HG02678 (cell line): ENCODE measurements around the gene HAUS6.
"Not testable (repeated sequence)": the region's sequence is repeated elsewhere in the genome, so short reads cannot be mapped to it uniquely, and the experiment has no call there.

Source experiments
- ATAC-seq: cut with Tn5 transposase; IDR thresholded peaks from one replicate; pipeline ENCODE4 v1.9.1; 2021; ENCODE audit warnings: mild to moderate bottlenecking, moderate library complexity; ENCODE audit not compliant: unreplicated experiment

The HAUS6 gene

GRCh38 chr9:19116107-19116790, 13.5 kb upstream of the HAUS6 start:
- ATAC-seq, result no peak

- ATAC-seq, result no peak
Measured at GRCh38 chr9:19114680-19115270, 12.1 kb upstream of the HAUS6 start.

- ATAC-seq, result no peak
Measured at GRCh38 chr9:19113964-19114679, 11.4 kb upstream of the HAUS6 start.

- not testable (repeated sequence) for ATAC-seq
Measured at GRCh38 chr9:19113064-19113611, 10.4 kb upstream of the HAUS6 start.

GRCh38 chr9:19108038-19108437, 5.3 kb upstream of the HAUS6 start:
- no peak for ATAC-seq

- no peak for ATAC-seq
Measured at GRCh38 chr9:19104515-19105282, 2.0 kb upstream of the HAUS6 start.

GRCh38 chr9:19102181-19102630, 498 bp downstream of the HAUS6 start:
- peak; percentile 18 for ATAC-seq

- ATAC-seq, result no peak
Measured at GRCh38 chr9:19101203-19101602, 1.5 kb downstream of the HAUS6 start.

GRCh38 chr9:19097431-19097830, 5.3 kb downstream of the HAUS6 start:
- not testable (repeated sequence) for ATAC-seq

- ATAC-seq, result no peak
Measured at GRCh38 chr9:19087106-19088000, 15.4 kb downstream of the HAUS6 start.

GRCh38 chr9:19085295-19085694, 17.4 kb downstream of the HAUS6 start:
- ATAC-seq, result no peak

GRCh38 chr9:19074836-19075235, 27.9 kb downstream of the HAUS6 start:
- ATAC-seq, result no peak

- no peak for ATAC-seq
Measured at GRCh38 chr9:19074229-19074628, 28.5 kb downstream of the HAUS6 start.

- ATAC-seq, result no peak
Measured at GRCh38 chr9:19057033-19057432, 45.7 kb downstream of the HAUS6 start.

- ATAC-seq, result no peak
Measured at GRCh38 chr9:19050637-19051591, 51.8 kb downstream of the HAUS6 start.

- no peak for ATAC-seq
Measured at GRCh38 chr9:19049917-19050636, 52.6 kb downstream of the HAUS6 start.

- ATAC-seq, result peak; percentile 88
Measured at GRCh38 chr9:19048966-19049916, 53.5 kb downstream of the HAUS6 start, which contains the start of gene RRAGA. RRAGA (plus strand) TSS chr9:19049427; CDS start chr9:19049660, 233 bp downstream.
